ENCODE results near the gene KDM2A. TPM values are rescaled to one million over a fixed set of nuclear protein-coding genes. Genes with fewer than 3 reads are reported as not detected.

Gene KDM2A
- total and polyA plus RNA-seq, 2 donors (not counting 1 experiment from before 2014, with no cell fraction given) = 132 to 229 TPM

- peaks cover 6 to 35% of the 10 kb centered on the region in 2 experiments for H3K36me3 ChIP-seq (replicated peaks in 1 of 2; ENCODE audit: control extremely low read depth in 1 of 2, control insufficient read depth in 1 of 2, extremely low read depth in 1 of 2, insufficient read depth in 2 of 2, low read length in 1 of 2)
- POLR2A ChIA-PET = no interaction called here
- H4K20me1 ChIP-seq (ENCODE audit: control insufficient read depth, insufficient read depth, low read length, poor library complexity, severe bottlenecking) = peaks cover 52% of the 10 kb centered on the region
- no peaks in the 10 kb centered on the region for H3K27me3 ChIP-seq (replicated peaks in 1 of 4; ENCODE audit: control extremely low read depth in 1 of 4, control insufficient read depth in 3 of 4, insufficient read depth in 4 of 4, low read length in 3 of 4)
- TF ChIP-seq, protein P1, sequence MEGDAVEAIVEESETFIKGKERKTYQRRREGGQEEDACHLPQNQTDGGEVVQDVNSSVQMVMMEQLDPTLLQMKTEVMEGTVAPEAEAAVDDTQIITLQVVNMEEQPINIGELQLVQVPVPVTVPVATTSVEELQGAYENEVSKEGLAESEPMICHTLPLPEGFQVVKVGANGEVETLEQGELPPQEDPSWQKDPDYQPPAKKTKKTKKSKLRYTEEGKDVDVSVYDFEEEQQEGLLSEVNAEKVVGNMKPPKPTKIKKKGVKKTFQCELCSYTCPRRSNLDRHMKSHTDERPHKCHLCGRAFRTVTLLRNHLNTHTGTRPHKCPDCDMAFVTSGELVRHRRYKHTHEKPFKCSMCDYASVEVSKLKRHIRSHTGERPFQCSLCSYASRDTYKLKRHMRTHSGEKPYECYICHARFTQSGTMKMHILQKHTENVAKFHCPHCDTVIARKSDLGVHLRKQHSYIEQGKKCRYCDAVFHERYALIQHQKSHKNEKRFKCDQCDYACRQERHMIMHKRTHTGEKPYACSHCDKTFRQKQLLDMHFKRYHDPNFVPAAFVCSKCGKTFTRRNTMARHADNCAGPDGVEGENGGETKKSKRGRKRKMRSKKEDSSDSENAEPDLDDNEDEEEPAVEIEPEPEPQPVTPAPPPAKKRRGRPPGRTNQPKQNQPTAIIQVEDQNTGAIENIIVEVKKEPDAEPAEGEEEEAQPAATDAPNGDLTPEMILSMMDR (IDR thresholded peaks at IDR 0.05) = no peak
- no peak for TF ChIP-seq EZH2 (IDR thresholded peaks at IDR 0.05; ENCODE audit: borderline replicate concordance, insufficient read depth, low read depth, low read length, poor library complexity, severe bottlenecking)
- H3K9me3 Mint-ChIP-seq (ENCODE audit: insufficient read depth) = no peaks in the 10 kb centered on the region
- H3K4me3 Mint-ChIP-seq = no peak overlapping the region
- H3K4me1 Mint-ChIP-seq = peaks cover 14% of the 10 kb centered on the region
- no peak overlapping the region for H3K4me2 ChIP-seq (replicated peaks; ENCODE audit: low read depth, low read length, poor library complexity, severe bottlenecking)
- intact Hi-C loops (cut with micrococcal nuclease) = no loop called here
- H3K9ac ChIP-seq (ENCODE audit: low read length) = no peak overlapping the region
- CTCF ChIA-PET = no interaction called here
- no peak overlapping the region for H2AFZ ChIP-seq (ENCODE audit: insufficient read depth, low read depth, low read length, poor library complexity, severe bottlenecking)
- no peaks in the 10 kb centered on the region for H3K4me1 ChIP-seq (ENCODE audit: control insufficient read depth in 2 of 2, insufficient read depth in 2 of 2, low read length in 2 of 2)
- DNase-seq (no peak), ATAC-seq (ENCODE audit: low read depth) (no peak)
- H3K27me3 Mint-ChIP-seq = no peaks in the 10 kb centered on the region
- peaks cover 55% of the 10 kb centered on the region for H3K79me2 ChIP-seq (ENCODE audit: control insufficient read depth, insufficient read depth, low read length)
- H3K9me3 ChIP-seq (ENCODE audit: control extremely low read depth in 1 of 3, control insufficient read depth in 2 of 3, insufficient read depth in 1 of 3, low read length in 2 of 3) = no peaks in the 10 kb centered on the region
- H3K4me3 ChIP-seq (ENCODE audit: control extremely low read depth in 1 of 5, extremely low read depth in 1 of 5, insufficient read depth in 1 of 5, low read depth in 2 of 5, low read length in 4 of 5) = no peak overlapping the region
- no peak overlapping the region for H3K27ac Mint-ChIP-seq
- H3K27ac ChIP-seq (ENCODE audit: low read length in 2 of 2) = no peak overlapping the region
- no CpG with 5 or more reads among the region's 1 CpG for WGBS (ENCODE audit: insufficient coverage)
These were observed 59.4 kb downstream of the KDM2A start for GRCh38 chr11:67178421-67178820.

DNA sequence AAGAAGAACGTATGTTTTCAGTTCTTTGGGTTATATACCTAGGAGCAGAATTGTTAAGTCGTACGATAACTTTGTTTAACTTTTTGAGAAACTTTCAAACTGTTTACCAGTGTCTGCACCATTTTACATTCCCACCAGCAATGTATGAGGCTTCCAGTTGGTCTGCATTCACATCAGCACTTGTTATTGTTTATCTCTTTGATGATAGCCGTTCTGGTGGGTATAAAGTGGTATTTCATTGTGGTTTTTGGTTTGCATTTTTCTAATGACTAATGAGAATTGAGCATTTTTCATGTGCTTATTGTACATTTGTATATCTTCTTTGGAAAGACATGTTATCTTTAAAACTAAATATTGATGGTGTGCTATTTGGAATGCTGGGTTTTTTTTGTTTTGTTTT is 59.8 kb downstream of the KDM2A start:
- POLR2A ChIA-PET = no interaction called here

More for the DNA sequence above, 59.8 kb downstream of the KDM2A start:
- TF ChIP-seq, protein P1 (IDR thresholded peaks at IDR 0.05) = no peak
- no peak for TF ChIP-seq EZH2 (IDR thresholded peaks at IDR 0.05; ENCODE audit: borderline replicate concordance, insufficient read depth, low read depth, low read length, poor library complexity, severe bottlenecking)
- H3K79me2 ChIP-seq (ENCODE audit: control insufficient read depth, insufficient read depth, low read length) = peaks cover 50% of the 10 kb centered on the region
- no peaks in the 10 kb centered on the region for H3K27me3 Mint-ChIP-seq
- H3K4me3 Mint-ChIP-seq = no peak overlapping the region
- H3K4me1 Mint-ChIP-seq = peaks cover 14% of the 10 kb centered on the region
- ATAC-seq (ENCODE audit: low read depth) = no peak
- no peaks in the 10 kb centered on the region for H3K9me3 ChIP-seq (ENCODE audit: control extremely low read depth in 1 of 3, control insufficient read depth in 2 of 3, insufficient read depth in 1 of 3, low read length in 2 of 3)
- no peak overlapping the region for H3K9ac ChIP-seq (ENCODE audit: low read length)
- H3K27me3 ChIP-seq (replicated peaks in 1 of 4; ENCODE audit: control extremely low read depth in 1 of 4, control insufficient read depth in 3 of 4, insufficient read depth in 4 of 4, low read length in 3 of 4) = no peaks in the 10 kb centered on the region
- no peak overlapping the region for H3K4me2 ChIP-seq (replicated peaks; ENCODE audit: low read depth, low read length, poor library complexity, severe bottlenecking)
- no peak overlapping the region for H2AFZ ChIP-seq (ENCODE audit: insufficient read depth, low read depth, low read length, poor library complexity, severe bottlenecking)
- DNase-seq = no peak
- CTCF ChIA-PET = no interaction called here
- no peak overlapping the region for H3K27ac ChIP-seq (ENCODE audit: low read length in 2 of 2)
- no peaks in the 10 kb centered on the region for H3K4me1 ChIP-seq (ENCODE audit: control insufficient read depth in 2 of 2, insufficient read depth in 2 of 2, low read length in 2 of 2)
- intact Hi-C loops (cut with micrococcal nuclease) = no loop called here
- H3K36me3 ChIP-seq (replicated peaks in 1 of 2; ENCODE audit: control extremely low read depth in 1 of 2, control insufficient read depth in 1 of 2, extremely low read depth in 1 of 2, insufficient read depth in 2 of 2, low read length in 1 of 2) = peaks cover 6 to 37% of the 10 kb centered on the region in 2 experiments
- WGBS (ENCODE audit: insufficient coverage) = no CpG with 5 or more reads among the region's 4 CpGs
- H4K20me1 ChIP-seq (ENCODE audit: control insufficient read depth, insufficient read depth, low read length, poor library complexity, severe bottlenecking) = peaks cover 47% of the 10 kb centered on the region
- H3K9me3 Mint-ChIP-seq (ENCODE audit: insufficient read depth) = no peaks in the 10 kb centered on the region
- no peak overlapping the region for H3K27ac Mint-ChIP-seq
- no peak overlapping the region for H3K4me3 ChIP-seq (ENCODE audit: control extremely low read depth in 1 of 5, extremely low read depth in 1 of 5, insufficient read depth in 1 of 5, low read depth in 2 of 5, low read length in 4 of 5)

All from B cell (primary cell).